Transverse colon (tissue), 4 donors: ENCODE data around the gene RBSN. TPM values are rescaled to one million over a fixed set of nuclear protein-coding genes. Genes with fewer than 3 reads are reported as not detected.

Experiments
- DNase-seq: peaks from one replicate; pipeline ENCODE4 v3.0.0-alpha.2; 2019
- H3K27ac ChIP-seq, 4 donors: fragments of 200-600 bp; sonication (generic); 2 replicates each; pipeline ENCODE4 v1.5.1; 2016 to 2018; ENCODE audit warnings: inconsistent platforms in 4 of 4
- H3K27me3 ChIP-seq: fragments of 200-600 bp; sonication (generic); 2 replicates; pipeline ENCODE4 v1.5.1; 2017; ENCODE audit warnings: inconsistent platforms
- H3K36me3 ChIP-seq, 4 donors: fragments of 200-600 bp; sonication (generic); 2 replicates each; pipeline ENCODE4 v1.5.1; 2017 to 2019; ENCODE audit warnings: inconsistent platforms in 4 of 4
- H3K4me1 ChIP-seq, 4 donors: fragments of 200-600 bp; sonication (generic); 2 replicates each; pipeline ENCODE4 v1.5.1; 2017 to 2020; ENCODE audit warnings: inconsistent platforms in 4 of 4
- H3K4me3 ChIP-seq, 4 donors: fragments of 200-600 bp; sonication (generic); 1 replicate in 1 of 4; 2 replicates in 3 of 4; pipeline versions ENCODE4 v1.5.1 to v1.6.1; 2017 to 2019; ENCODE audit warnings: inconsistent platforms in 4 of 4
- H3K9me3 ChIP-seq, 2 donors: fragments of 200-600 bp; sonication (generic); 2 replicates each; pipeline ENCODE4 v1.5.1; 2017 to 2019; ENCODE audit warnings: inconsistent platforms in 2 of 2
- EP300 ChIP-seq: sonication (generic); formaldehyde crosslinking; IDR thresholded peaks from one replicate; pipeline ENCODE4 v1.6.1; 2017; ENCODE audit warnings: antibody characterized with exemption, low read depth
- POLR2A ChIP-seq: fragments of 450-650 bp; IDR thresholded peaks from one replicate; pipeline ENCODE4 v1.6.1; 2016; ENCODE audit warnings: antibody characterized with exemption, mild to moderate bottlenecking, moderate library complexity
- POLR2AphosphoS5 ChIP-seq, 3 donors: sonication (generic); formaldehyde crosslinking; IDR thresholded peaks; one replicate each; pipeline ENCODE4 v1.6.1; 2016; ENCODE audit warnings: antibody characterized with exemption in 3 of 3
- WGBS, 2 donors: methylation state at CpG; one replicate each; pipeline ENCODE4 v1.1.5; 2018; ENCODE audit warnings: low coverage in 1 of 2; 5-methylcytosine and 5-hydroxymethylcytosine counted together
- in situ Hi-C, 4 donors: fragments of 200-750 bp; cut with MboI; loops; one replicate each; pipeline versions ENCODE4 v1.15.0 to v1.15.1; 2017; ENCODE audit warnings: low sequenced_read_pairs in 3 of 4, low pct_ligation_motif_present in 1 of 4, low pct_unique_long_range_greater_than_20kb in 1 of 4
- intact Hi-C: fragments of 100-400 bp; cut with DNase I; formaldehyde crosslinking; loops from one replicate; pipeline ENCODE4 v1.15.1; 2023; ENCODE audit warnings: low total_unique reads
- total RNA-seq, 4 donors: library from RNA; depleted of rRNA; stranded (reverse); fragments of >200 nt; gene quantifications; one replicate each; pipeline ENCODE4 v1.1.0, GENCODE V29; 2016
- TF ChIP-seq, protein P1 (sequence below), 5 experiments: fragments of 200-600 bp in 3 of 5; fragments of 450-650 bp in 2 of 5; sonication (generic) in 3 of 5; IDR thresholded peaks; 1 replicate in 2 of 5; 2 replicates in 3 of 5; pipeline ENCODE4 v1.5.1; 2016 to 2017; ENCODE audit warnings: antibody characterized with exemption in 5 of 5, inconsistent platforms in 3 of 5, mild to moderate bottlenecking in 2 of 5, moderate library complexity in 1 of 5

The RBSN gene
- total RNA-seq, 4 donors from 2014 or later: 18.0 to 37.6 (median 24.0) TPM

DNA sequence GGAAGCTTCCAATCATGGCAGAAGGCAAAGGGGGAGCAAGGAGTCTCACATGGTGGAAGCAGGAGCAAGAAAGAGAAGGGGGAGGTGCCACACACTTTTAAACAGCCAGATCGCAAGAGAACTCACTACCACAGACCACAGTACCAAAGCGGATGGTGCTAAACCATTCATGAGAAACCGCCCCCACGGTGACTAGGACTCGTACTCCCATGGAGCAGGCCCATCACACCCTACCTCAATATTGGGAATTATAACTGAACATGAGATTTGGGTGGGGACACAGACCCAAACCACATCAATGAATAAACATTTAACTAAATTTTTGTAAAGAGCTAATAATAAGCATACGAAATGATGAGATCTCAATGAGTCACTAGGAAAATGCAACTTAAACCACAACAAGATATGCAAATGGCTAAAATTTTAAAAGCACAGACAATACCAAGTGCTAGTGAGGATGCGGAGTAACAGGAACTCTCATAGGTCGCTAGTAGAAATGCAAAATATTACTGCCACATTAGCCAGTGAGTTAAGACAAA lies 43.9 kb downstream of the RBSN start:
- peaks cover 0 to 20% (median 6%) of the 10 kb centered on the region in 4 donors for H3K36me3 ChIP-seq
- 64 to 81% methylated on average over 3 to 8 of the region's 8 CpGs for WGBS, 2 donors
- no peak overlapping the region for H3K27ac ChIP-seq
- DNase-seq: peak; percentile 17
- TF ChIP-seq EP300 (no peak), POLR2A (no peak), POLR2AphosphoS5 (IDR thresholded peaks at IDR 0.05) (no peak)
- TF ChIP-seq, protein P1, sequence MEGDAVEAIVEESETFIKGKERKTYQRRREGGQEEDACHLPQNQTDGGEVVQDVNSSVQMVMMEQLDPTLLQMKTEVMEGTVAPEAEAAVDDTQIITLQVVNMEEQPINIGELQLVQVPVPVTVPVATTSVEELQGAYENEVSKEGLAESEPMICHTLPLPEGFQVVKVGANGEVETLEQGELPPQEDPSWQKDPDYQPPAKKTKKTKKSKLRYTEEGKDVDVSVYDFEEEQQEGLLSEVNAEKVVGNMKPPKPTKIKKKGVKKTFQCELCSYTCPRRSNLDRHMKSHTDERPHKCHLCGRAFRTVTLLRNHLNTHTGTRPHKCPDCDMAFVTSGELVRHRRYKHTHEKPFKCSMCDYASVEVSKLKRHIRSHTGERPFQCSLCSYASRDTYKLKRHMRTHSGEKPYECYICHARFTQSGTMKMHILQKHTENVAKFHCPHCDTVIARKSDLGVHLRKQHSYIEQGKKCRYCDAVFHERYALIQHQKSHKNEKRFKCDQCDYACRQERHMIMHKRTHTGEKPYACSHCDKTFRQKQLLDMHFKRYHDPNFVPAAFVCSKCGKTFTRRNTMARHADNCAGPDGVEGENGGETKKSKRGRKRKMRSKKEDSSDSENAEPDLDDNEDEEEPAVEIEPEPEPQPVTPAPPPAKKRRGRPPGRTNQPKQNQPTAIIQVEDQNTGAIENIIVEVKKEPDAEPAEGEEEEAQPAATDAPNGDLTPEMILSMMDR (IDR thresholded peaks at IDR 0.05): no peak
- H3K4me1 ChIP-seq: no peaks in the 10 kb centered on the region
- H3K9me3 ChIP-seq: no peaks in the 10 kb centered on the region
- no peaks in the 10 kb centered on the region for H3K27me3 ChIP-seq
- intact Hi-C loops (no loop called here), in situ Hi-C loops (loop anchor here in 2 of 4 donors (25.0 kb wide), 1 partner anchor 393 kb away; the partner anchor contains the start of gene CCDC174 (in 2 of the 2))
- H3K4me3 ChIP-seq: no peak overlapping the region

DNA sequence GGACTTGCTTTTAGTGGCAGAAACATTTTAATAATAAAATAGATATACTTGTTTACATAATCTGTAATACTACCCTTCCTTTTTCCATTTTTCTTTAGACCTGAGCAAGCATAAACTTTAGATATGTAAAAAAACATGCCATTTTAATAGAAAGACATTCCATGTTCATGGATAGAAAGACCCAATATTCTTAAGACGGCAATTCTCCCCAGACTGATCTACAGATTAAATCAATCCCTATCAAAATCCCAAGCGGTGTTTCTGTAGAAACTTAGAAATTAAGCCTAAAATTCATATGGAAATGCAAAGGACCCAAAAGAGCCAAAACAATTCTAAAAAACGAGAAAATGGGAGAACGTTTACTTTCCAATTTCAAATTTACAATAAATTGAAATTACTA lies 45.4 kb downstream of the RBSN start:
- intact Hi-C loops: no loop called here
- Histone ChIP-seq H3K27me3 (no peaks in the 10 kb centered on the region), H3K4me3 (no peak overlapping the region), H3K4me1 (no peaks in the 10 kb centered on the region), H3K27ac (no peak overlapping the region), H3K9me3 (no peaks in the 10 kb centered on the region), H3K36me3 (peaks cover 0 to 23% (median 9%) of the 10 kb centered on the region in 4 donors)
- TF ChIP-seq POLR2A: no peak
- no peak for TF ChIP-seq EP300
- TF ChIP-seq, protein P1 (IDR thresholded peaks at IDR 0.05): no peak
- no peak for TF ChIP-seq POLR2AphosphoS5 (IDR thresholded peaks at IDR 0.05)
- in situ Hi-C loops: loop anchor here in 2 of 4 donors (25.0 kb wide), 1 partner anchor 391 kb away; the partner anchor contains the start of gene CCDC174 (in 2 of the 2)
- no peak for DNase-seq
- WGBS, 2 donors: 91 to 92% methylated on average over 3 to 4 of the region's 4 CpGs

DNA sequence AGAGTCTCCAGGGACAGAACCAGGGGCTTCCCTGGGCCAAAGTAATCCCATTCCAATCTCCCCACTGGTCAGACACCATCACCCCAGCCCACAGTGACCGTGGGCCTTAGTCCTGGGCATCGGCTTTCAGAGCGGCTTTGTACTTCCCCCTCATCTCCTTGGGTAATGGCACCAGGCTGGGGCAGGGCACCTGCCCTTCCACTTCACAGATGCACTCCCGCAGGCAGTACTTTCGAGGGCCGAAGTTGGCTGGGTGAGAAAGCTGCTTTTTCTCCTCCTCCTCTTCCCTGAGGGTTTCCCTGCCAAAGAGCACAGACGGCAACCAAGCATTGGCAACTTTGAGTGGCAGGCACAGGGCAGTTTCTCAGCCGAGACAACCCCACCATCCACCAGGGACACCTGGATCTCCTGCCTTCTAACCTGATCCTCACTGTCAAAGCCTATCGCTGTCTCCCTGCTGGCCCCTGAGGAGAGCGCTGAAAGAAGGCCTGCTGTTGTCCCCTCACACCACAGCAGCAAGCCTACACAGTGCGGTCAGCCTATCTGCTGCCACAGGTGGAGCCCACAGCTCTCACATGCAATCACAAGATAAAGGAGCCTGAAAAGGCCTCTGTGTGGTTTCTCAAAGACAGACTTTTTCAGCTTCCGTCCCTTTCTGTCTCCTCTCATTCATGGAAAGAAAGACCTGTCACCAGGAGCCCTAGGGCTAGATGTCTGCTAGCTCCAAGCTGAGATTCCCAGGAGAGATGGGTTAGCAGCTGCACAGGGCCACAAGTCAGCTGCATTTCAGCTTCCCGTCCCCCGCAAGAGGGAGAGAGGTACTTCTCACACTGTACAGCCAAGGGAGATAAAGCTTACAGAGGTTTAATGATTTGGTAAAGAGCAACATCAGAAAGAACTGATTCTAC lies 46.4 kb downstream of the RBSN start:
- Histone ChIP-seq H3K4me1 (no peaks in the 10 kb centered on the region), H3K36me3 (peaks cover 0 to 25% (median 11%) of the 10 kb centered on the region in 4 donors), H3K27ac (no peak overlapping the region), H3K4me3 (no peak overlapping the region), H3K27me3 (no peaks in the 10 kb centered on the region), H3K9me3 (no peaks in the 10 kb centered on the region)
- intact Hi-C loops: no loop called here
- WGBS, 2 donors: 91% methylated on average over 14 of the region's 14 CpGs; no CpG with 5 or more reads in 1 of the 2 donors
- DNase-seq: no peak
- TF ChIP-seq EP300: no peak
- TF ChIP-seq, protein P1 (IDR thresholded peaks at IDR 0.05): no peak
- TF ChIP-seq POLR2A: no peak
- in situ Hi-C loops: loop anchor here in 2 of 4 donors (25.0 kb wide), 1 partner anchor 390 kb away; the partner anchor contains the start of gene CCDC174 (in 2 of the 2)

DNA sequence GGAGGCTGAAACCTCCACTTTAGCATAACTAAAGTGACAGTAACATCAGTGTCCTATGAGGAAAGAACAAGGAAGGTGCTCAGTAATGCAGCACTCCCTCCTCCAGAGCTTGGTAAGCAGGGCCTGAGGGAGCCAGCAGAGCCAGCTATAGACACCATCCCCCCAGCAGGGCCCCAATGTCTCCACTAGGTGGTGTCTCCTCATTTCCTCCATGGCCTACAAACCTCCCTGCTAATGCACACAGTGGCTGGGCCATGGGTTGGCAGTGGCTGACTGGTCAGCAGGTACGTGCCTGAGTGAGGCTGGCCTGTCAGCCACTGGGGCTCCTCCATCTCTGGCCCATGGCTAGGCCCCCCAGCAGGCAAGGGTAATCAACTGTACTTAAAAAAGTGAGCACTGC lies 47.4 kb downstream of the RBSN start:
- 90% methylated on average over 1 of the region's 1 CpG; no CpG with 5 or more reads in 1 of the 2 donors for WGBS, 2 donors
- H3K4me3 ChIP-seq: no peak overlapping the region
- DNase-seq: peak; percentile 37
- in situ Hi-C loops: loop anchor here in 2 of 4 donors (25.0 kb wide), 1 partner anchor 389 kb away; the partner anchor contains the start of gene CCDC174 (in 2 of the 2)
- H3K9me3 ChIP-seq: no peaks in the 10 kb centered on the region
- intact Hi-C loops: no loop called here
- H3K4me1 ChIP-seq: no peaks in the 10 kb centered on the region
- TF ChIP-seq POLR2A: no peak
- TF ChIP-seq, protein P1 (IDR thresholded peaks at IDR 0.05): peak; percentile 34 to 55 (median 39)
- H3K27ac ChIP-seq: no peak overlapping the region
- no peaks in the 10 kb centered on the region for H3K27me3 ChIP-seq
- H3K36me3 ChIP-seq: peaks cover 0 to 30% (median 14%) of the 10 kb centered on the region in 4 donors
